ENCODE data around the gene FARSB.

Gene FARSB

GRCh38 chr2:222572751-222573174 is 83.1 kb downstream of the FARSB start:
- no peak for TF ChIP-seq CTCF (IDR thresholded peaks at IDR 0.05; ENCODE audit: insufficient read depth, low read depth, low read length, missing control alignments)
- DNase-seq (ENCODE audit: low read depth): no peak
- no peak overlapping the region for H3K4me3 ChIP-seq (ENCODE audit: low read depth, low read length)

- no peak overlapping the region for H3K4me3 ChIP-seq (ENCODE audit: low read depth, low read length)
- no peak for TF ChIP-seq CTCF (IDR thresholded peaks at IDR 0.05; ENCODE audit: insufficient read depth, low read depth, low read length, missing control alignments)
- no peak for DNase-seq (ENCODE audit: low read depth)
Measured at GRCh38 chr2:222572264-222572721, 83.6 kb downstream of the FARSB start.

DNA sequence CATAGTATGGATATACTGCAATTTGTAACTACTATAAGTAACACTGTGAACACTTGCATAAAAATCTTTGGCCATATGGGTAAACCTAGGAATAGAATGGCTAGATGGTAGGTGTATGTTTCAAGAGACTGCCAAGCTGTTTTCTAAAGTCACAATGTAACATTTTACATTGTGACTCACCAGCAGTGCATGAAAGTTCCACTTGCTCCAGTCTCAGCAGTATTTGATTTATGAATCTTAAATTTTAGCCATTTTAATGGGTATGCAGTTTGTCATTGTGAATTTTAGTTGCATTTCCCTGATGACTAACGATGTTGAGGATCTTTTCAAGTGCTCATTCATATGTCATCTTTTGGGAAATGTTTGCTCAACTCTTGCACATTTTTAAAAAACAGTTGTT is 86.1 kb downstream of the FARSB start:
- DNase-seq (ENCODE audit: low read depth): no peak
- no peak overlapping the region for H3K4me3 ChIP-seq (ENCODE audit: low read depth, low read length)
- TF ChIP-seq CTCF (IDR thresholded peaks at IDR 0.05; ENCODE audit: insufficient read depth, low read depth, low read length, missing control alignments): no peak

DNA sequence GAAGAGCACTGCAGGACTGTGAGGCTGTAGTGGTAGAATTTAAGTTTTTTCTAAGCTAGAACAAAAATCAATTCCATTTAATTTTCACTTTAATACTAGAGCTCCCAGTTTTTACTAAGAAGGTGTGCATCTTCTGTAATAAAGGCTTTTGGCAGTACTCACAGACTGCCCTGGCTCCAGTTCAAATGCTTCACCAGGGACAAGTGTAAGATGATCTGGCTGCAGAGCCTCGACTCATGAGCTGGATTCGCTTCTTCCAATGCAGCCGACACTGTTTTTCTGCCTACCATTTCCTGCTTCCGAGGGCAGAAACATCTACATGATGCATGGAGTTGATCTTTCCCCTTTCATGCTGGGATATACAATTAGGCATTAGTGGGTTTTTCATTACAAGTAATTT is 87.0 kb downstream of the FARSB start:
- no peak for DNase-seq (ENCODE audit: low read depth)

GRCh38 chr2:222566229-222566628 is 89.7 kb downstream of the FARSB start:
- no peak for DNase-seq (ENCODE audit: low read depth)
- no peak for TF ChIP-seq CTCF (IDR thresholded peaks at IDR 0.05; ENCODE audit: insufficient read depth, low read depth, low read length, missing control alignments)
- H3K4me3 ChIP-seq (ENCODE audit: low read depth, low read length): no peak overlapping the region

More for the DNA sequence above, 87.0 kb downstream of the FARSB start:
- no peak overlapping the region for H3K4me3 ChIP-seq (ENCODE audit: low read depth, low read length)
- TF ChIP-seq CTCF (IDR thresholded peaks at IDR 0.05; ENCODE audit: insufficient read depth, low read depth, low read length, missing control alignments): no peak

GRCh38 chr2:222563936-222564335 is 92.0 kb downstream of the FARSB start:
- no peak overlapping the region for H3K4me3 ChIP-seq (ENCODE audit: low read depth, low read length)
- no peak for TF ChIP-seq CTCF (IDR thresholded peaks at IDR 0.05; ENCODE audit: insufficient read depth, low read depth, low read length, missing control alignments)
- DNase-seq (ENCODE audit: low read depth): no peak

DNA sequence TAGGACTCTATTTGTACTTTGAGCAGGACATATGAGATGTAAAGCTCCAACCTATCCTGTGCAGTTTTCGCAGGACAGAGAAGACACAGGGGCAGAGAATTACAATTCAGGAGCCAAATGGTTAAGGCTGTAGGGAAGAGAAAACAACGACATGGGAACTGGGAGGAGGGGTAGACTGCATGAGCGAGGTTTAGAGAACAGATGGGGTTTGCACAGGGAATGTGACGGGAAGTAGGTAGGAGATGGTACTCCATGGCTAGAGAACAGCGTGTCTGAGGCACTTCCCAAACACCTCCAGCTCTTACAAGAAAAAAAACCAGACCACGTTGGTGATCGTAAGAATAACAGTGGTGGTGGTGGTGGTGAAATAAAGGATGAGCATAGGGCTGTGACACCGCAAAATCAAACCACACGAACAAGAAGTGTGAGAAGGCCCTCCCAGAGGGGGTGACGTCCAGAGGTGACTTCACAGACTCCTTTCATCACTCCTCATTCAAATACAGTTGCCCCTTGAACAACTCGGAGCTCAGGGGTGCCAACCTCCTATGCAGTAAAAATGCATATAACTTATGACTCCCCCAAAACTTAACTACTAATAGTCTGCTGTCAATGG is 92.7 kb downstream of the FARSB start:
- no peak for DNase-seq (ENCODE audit: low read depth)
- no peak overlapping the region for H3K4me3 ChIP-seq (ENCODE audit: low read depth, low read length)
- TF ChIP-seq CTCF (IDR thresholded peaks at IDR 0.05; ENCODE audit: insufficient read depth, low read depth, low read length, missing control alignments): no peak

Data from GM12865 (cell line).